22Rv1 (cell line): Measurements from ENCODE around the gene IL9R.
"Not testable (repeated sequence)": the region's sequence is repeated elsewhere in the genome, so short reads cannot be mapped to it uniquely, and the experiment has no call there.

Experiments
- H3K27ac ChIP-seq: fragments of 450-650 bp; 2 replicates; pipeline ENCODE4 v1.5.1; 2017
- CTCF ChIP-seq: fragments of 450-650 bp; IDR thresholded peaks from 2 replicates; pipeline ENCODE4 v1.5.1; 2017; ENCODE audit warnings: mild to moderate bottlenecking
- ZFX ChIP-seq: fragments of 450-650 bp; IDR thresholded peaks from 2 replicates; pipeline ENCODE4 v1.6.1; 2017; ENCODE audit warnings: antibody characterized with exemption, borderline replicate concordance

Gene IL9R

GRCh38 chrX:155983326-155983725 lies 14.2 kb upstream of the IL9R start:
- no peak for TF ChIP-seq ZFX
- TF ChIP-seq CTCF, result no peak
- no peak overlapping the region for H3K27ac ChIP-seq

GRCh38 chrX:155985208-155985607 lies 12.3 kb upstream of the IL9R start:
- no peak for TF ChIP-seq CTCF
- TF ChIP-seq ZFX, result no peak

GRCh38 chrX:155986995-155987394 lies 10.5 kb upstream of the IL9R start:
- H3K27ac ChIP-seq, result not testable (repeated sequence)

More at GRCh38 chrX:155985208-155985607, 12.3 kb upstream of the IL9R start:
- no peak overlapping the region for H3K27ac ChIP-seq

GRCh38 chrX:155988859-155989258 lies 8.6 kb upstream of the IL9R start:
- no peak for TF ChIP-seq CTCF
- no peak for TF ChIP-seq ZFX
- no peak overlapping the region for H3K27ac ChIP-seq

- H3K27ac ChIP-seq, result no peak overlapping the region
- TF ChIP-seq ZFX (no peak), CTCF (no peak)
Measured at GRCh38 chrX:155993421-155993820, 4.1 kb upstream of the IL9R start.

GRCh38 chrX:155995321-155995875 lies 2.1 kb upstream of the IL9R start:
- no peak overlapping the region for H3K27ac ChIP-seq
- TF ChIP-seq ZFX (no peak), CTCF (no peak)

- no peak overlapping the region for H3K27ac ChIP-seq
- TF ChIP-seq ZFX (no peak), CTCF (no peak)
Measured at GRCh38 chrX:155998116-155998515, 620 bp downstream of the IL9R start.

- TF ChIP-seq CTCF (no peak), ZFX (no peak)
- no peak overlapping the region for H3K27ac ChIP-seq
Measured at GRCh38 chrX:155998761-155999510, 1.4 kb downstream of the IL9R start.

- not testable (repeated sequence) for H3K27ac ChIP-seq
Measured at GRCh38 chrX:155999751-156000150, 2.3 kb downstream of the IL9R start.
